ENCODE data around the gene PCYT1A. TPM values are rescaled to one million over a fixed set of nuclear protein-coding genes. Genes with fewer than 3 reads are reported as not detected.

PCYT1A gene
- total and polyA plus RNA-seq, 2 of the 13 experiments (the other 11 are each of a cell fraction or from before 2014, with no cell fraction given): 26.4 to 45.3 TPM

DNA sequence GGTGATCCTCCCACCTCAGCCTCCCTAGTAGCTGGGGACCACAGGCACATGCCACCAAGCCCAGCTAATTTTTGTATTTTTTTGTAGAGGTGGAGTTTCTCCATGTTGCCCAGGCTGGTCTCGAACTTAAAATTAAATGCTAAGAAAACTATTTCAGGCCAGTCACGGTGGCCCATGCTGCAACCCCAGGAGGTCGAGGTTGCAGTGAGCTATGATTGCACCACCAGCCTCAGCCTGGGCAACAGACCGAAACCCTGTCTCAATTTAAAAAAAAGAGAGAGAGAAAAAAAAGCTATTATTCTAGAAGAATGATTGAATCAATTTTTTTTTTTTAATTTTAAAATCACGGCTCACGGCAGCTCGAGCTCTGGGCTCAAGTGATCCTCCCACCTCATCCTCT, 66.5 kb downstream of the PCYT1A start (continued):
- TF ChIP-seq, protein P1, sequence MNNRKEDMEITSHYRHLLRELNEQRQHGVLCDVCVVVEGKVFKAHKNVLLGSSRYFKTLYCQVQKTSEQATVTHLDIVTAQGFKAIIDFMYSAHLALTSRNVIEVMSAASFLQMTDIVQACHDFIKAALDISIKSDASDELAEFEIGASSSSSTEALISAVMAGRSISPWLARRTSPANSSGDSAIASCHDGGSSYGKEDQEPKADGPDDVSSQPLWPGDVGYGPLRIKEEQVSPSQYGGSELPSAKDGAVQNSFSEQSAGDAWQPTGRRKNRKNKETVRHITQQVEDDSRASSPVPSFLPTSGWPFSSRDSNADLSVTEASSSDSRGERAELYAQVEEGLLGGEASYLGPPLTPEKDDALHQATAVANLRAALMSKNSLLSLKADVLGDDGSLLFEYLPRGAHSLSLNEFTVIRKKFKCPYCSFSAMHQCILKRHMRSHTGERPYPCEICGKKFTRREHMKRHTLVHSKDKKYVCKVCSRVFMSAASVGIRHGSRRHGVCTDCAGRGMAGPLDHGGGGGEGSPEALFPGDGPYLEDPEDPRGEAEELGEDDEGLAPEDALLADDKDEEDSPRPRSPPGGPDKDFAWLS (CRISPR knock-in tag; IDR thresholded peaks at IDR 0.05; ENCODE audit: borderline replicate concordance): no peak
- no peak for TF ChIP-seq FOXK1 (CRISPR knock-in tag; IDR thresholded peaks at IDR 0.05; ENCODE audit: borderline replicate concordance, low read depth)
- no peak for TF ChIP-seq SP1 (IDR thresholded peaks at IDR 0.05)
- no peak for TF ChIP-seq SP1 (CRISPR knock-in tag; IDR thresholded peaks at IDR 0.05)
- TF ChIP-seq ZNF20 (CRISPR knock-in tag; IDR thresholded peaks at IDR 0.05): no peak
- TF ChIP-seq TOPORS (CRISPR knock-in tag; IDR thresholded peaks at IDR 0.05): no peak

DNA sequence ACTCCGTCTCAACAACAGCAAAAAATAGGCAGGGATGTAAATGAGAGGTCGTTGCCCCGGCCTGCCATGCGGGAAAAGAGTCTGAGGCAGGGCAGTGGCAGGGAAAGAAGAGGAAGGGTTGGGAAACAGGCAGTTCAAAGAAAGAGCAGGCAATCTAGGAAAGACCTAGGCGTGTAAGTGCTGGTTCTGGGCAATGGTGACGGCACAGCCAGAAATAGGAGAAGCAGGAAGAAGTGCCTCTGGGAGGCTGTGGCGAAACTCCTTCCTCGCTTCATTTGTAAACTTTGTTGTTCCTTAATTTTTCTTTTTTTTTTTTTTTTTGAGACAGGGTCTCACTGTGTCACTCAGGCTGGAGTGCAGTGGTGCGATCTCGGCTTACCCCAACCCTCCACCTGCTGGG, 66.9 kb downstream of the PCYT1A start:
- 93% methylated on average over 10 of the region's 10 CpGs for WGBS (ENCODE audit: low lambda C conversion rate)
- no peaks in the 10 kb centered on the region for H3K36me3 ChIP-seq (replicated peaks in 1 of 2; ENCODE audit: control insufficient read depth in 1 of 2, insufficient read depth in 2 of 2, low read length in 2 of 2)
- TF ChIP-seq, protein P2, sequence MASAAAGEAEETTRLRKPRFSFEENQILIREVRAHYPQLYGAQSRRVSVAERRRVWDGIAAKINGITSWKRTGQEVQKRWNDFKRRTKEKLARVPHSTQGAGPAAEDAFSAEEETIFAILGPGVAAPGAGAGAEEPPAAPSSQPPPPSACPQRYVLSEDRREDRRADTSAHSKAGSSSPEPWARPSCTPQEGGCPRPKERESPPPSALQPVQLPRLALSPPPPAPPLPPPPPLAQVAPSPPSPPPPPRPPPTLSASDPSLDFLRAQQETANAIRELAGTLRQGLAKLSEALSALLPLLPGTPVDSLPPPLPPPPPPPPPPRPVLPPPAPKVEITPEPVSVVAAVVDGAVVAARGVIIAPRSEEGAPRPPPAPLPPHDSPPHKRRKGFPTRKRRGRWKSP (CRISPR knock-in tag; IDR thresholded peaks at IDR 0.05): no peak
- TF ChIP-seq ZNF441 (CRISPR knock-in tag; IDR thresholded peaks at IDR 0.05; ENCODE audit: borderline replicate concordance) (0 out of 2 replicates have a peak, but pooled peaks have one; percentile 57), BCL6 (CRISPR knock-in tag; IDR thresholded peaks at IDR 0.05) (peak; percentile 40; the same call in 1 of the 2 replicates)
- H2AFZ ChIP-seq (ENCODE audit: low read length): no peak overlapping the region
- H3K79me2 ChIP-seq (ENCODE audit: insufficient read depth, low read length): no peaks in the 10 kb centered on the region
- no TSS peak for BruUV-seq (replicated peaks)
- peaks cover 52% of the 10 kb centered on the region for H3K4me1 ChIP-seq (ENCODE audit: insufficient read depth, low read length)
- no peak for DNase-seq (ENCODE audit: low spot score)
- intact Hi-C loops (cut with micrococcal nuclease; ENCODE audit: unreplicated experiment) (no loop called here), in situ Hi-C loops (cut with HindIII; ENCODE audit: extremely low pct_ligation_motif_present, low pct_unique_long_range_greater_than_20kb) (no loop called here)
- H3K27me3 ChIP-seq (ENCODE audit: control insufficient read depth in 1 of 2, insufficient read depth in 2 of 2, low read length in 2 of 2): no peaks in the 10 kb centered on the region; a peak in 1 of 5 replicates
- no peak overlapping the region for H3K4me3 ChIP-seq (replicated peaks in 1 of 3; ENCODE audit: insufficient read depth in 1 of 3, low read depth in 2 of 3, low read length in 3 of 3)
- no peak for ATAC-seq
- FAIRE-seq: no peak
- no peak overlapping the region for H3K27ac ChIP-seq (ENCODE audit: extremely low read length, insufficient read depth, low read length)
- no peaks in the 10 kb centered on the region for H3K9me3 ChIP-seq (ENCODE audit: low read length)
- no peaks in the 10 kb centered on the region for H4K20me1 ChIP-seq (ENCODE audit: insufficient read depth, low read length)
- ChIA-PET POLR2A (no interaction called here), CTCF (ENCODE audit: low intra/inter-chr PET ratio, low total read pairs) (no interaction called here)
- H3K9ac ChIP-seq (ENCODE audit: insufficient read depth, low read depth, low read length): no peak overlapping the region
- no peak overlapping the region for H3K4me2 ChIP-seq (ENCODE audit: low read depth, low read length)
